H1 (cell line): ENCODE data around the gene FOXP4. TPM values are rescaled to one million over a fixed set of nuclear protein-coding genes. Genes with fewer than 3 reads are reported as not detected.

ENCODE experiments used
- ATF2 ChIP-seq: IDR thresholded peaks from 2 replicates; pipeline ENCODE4 v1.6.1; 2012; ENCODE audit warnings: low read length, inconsistent platforms
- CHD7 ChIP-seq: fragments of 300-600 bp; sonication (generic); IDR thresholded peaks from 2 replicates; pipeline ENCODE4 v1.7.1; 2012; ENCODE audit warnings: low read length, moderate library complexity, mild to moderate bottlenecking, inconsistent platforms; ENCODE audit not compliant: insufficient replicate concordance
- JUN ChIP-seq: IDR thresholded peaks from 2 replicates; pipeline ENCODE4 v1.6.1; 2011; ENCODE audit warnings: low read depth, mild to moderate bottlenecking, improper control_type of control experiment, low read length
- SIN3A ChIP-seq, 2 experiments: IDR thresholded peaks in 1 of 2; conservative IDR thresholded peaks in 1 of 2; 2 replicates each; pipeline ENCODE4 v1.6.1; 2011 to 2012; ENCODE audit warnings: low read length in 2 of 2, improper control_type of control experiment in 1 of 2, low read depth in 1 of 2, mild to moderate bottlenecking in 1 of 2
- TBP ChIP-seq: IDR thresholded peaks from 2 replicates; pipeline ENCODE4 v1.6.1; 2011; ENCODE audit warnings: low read depth, low read length, improper control_type of control experiment
- YY1 ChIP-seq: IDR thresholded peaks from 2 replicates; pipeline ENCODE4 v1.6.1; 2011; ENCODE audit warnings: low read depth, mild to moderate bottlenecking, low read length
- polyA plus RNA-seq, 7 experiments: library from polyadenylated mRNA; depleted of rRNA in 3 of 7; stranded (reverse) in 5 of 7; unstranded in 2 of 7; fragments of >200 nt in 5 of 7; fragments of 200-250 nt in 2 of 7; gene quantifications; 1 replicate in 5 of 7; 2 replicates in 1 of 7; 4 replicates in 1 of 7; pipeline versions ENCODE4 v1.2.1 to v1.2.3, GENCODE V29; 2011 to 2013; ENCODE audit warnings: missing spikeins in 2 of 7, mixed read lengths in 2 of 7
- total RNA-seq: library from RNA; stranded (reverse); fragmentation: NEBNext Ultra II Directional; extraction: Animal tissue kit (Norgen Biotek cat#: 25700); gene quantifications from 2 replicates; pipeline ENCODE4 v1.2.1, GENCODE V29; 2021

The FOXP4 gene
- total and polyA plus RNA-seq, 2 of the 8 experiments (the other 6 are each of a cell fraction or from before 2014, with no cell fraction given): 4.8 to 13.3 TPM

- TF ChIP-seq CHD7: no peak
- TF ChIP-seq JUN: no peak
- no peak for TF ChIP-seq YY1
- TF ChIP-seq TBP: no peak
- no peak for TF ChIP-seq SIN3A (conservative IDR thresholded peaks at IDR 0.05 in 1 of 2, IDR thresholded peaks at IDR 0.05 in 1 of 2; ENCODE audit: low read depth in 1 of 2, low read length in 2 of 2)
- no peak for TF ChIP-seq ATF2
Measured at GRCh38 chr6:41559655-41560427, 13.7 kb downstream of the FOXP4 start (continued).
